Central memory CD4-positive, alpha-beta T cell (primary cell): Measurements from ENCODE around the gene CHTF8.
"Not testable (repeated sequence)": the region's sequence is repeated elsewhere in the genome, so short reads cannot be mapped to it uniquely, and the experiment has no call there.

Experiments
- DNase-seq: peaks from one replicate; pipeline ENCODE4 v3.0.0; 2022
- total RNA-seq, 3 experiments: gene quantifications; one replicate each; lab custom pipeline; 2026; lab: John Stamatoyannopoulos, UW

Gene CHTF8
- total RNA-seq: 0.19 to 1.2 (median 0.60) reads per million in 3 experiments

- DNase-seq: peak; percentile 84
Observed at GRCh38 chr16:69132424-69133252, at the start of gene CHTF8, which contains the start of gene UTP4. TSS of gene CHTF8 (minus strand) at chr16:69132588. CDS start at chr16:69121458, 11,130 bp downstream. TSS of gene UTP4 (plus strand) at chr16:69132649. CDS start at chr16:69133460, 811 bp downstream.

GRCh38 chr16:69180011-69180338 lies 47.6 kb upstream of the CHTF8 start:
- no peak for DNase-seq

GRCh38 chr16:69179328-69180010 lies 47.1 kb upstream of the CHTF8 start:
- no peak for DNase-seq

- no peak for DNase-seq
Observed at GRCh38 chr16:69176033-69176800, 43.8 kb upstream of the CHTF8 start.

- DNase-seq: no peak
Observed at GRCh38 chr16:69171325-69172084, 39.1 kb upstream of the CHTF8 start.

- DNase-seq: no peak
Observed at GRCh38 chr16:69169607-69170352, 37.4 kb upstream of the CHTF8 start.

GRCh38 chr16:69169051-69169450 lies 36.7 kb upstream of the CHTF8 start:
- no peak for DNase-seq

- DNase-seq: no peak
Observed at GRCh38 chr16:69166946-69167930, 34.9 kb upstream of the CHTF8 start.

- DNase-seq: peak; percentile 8
Observed at GRCh38 chr16:69166221-69166833, 33.9 kb upstream of the CHTF8 start.

- no peak for DNase-seq
Observed at GRCh38 chr16:69165584-69165983, 33.2 kb upstream of the CHTF8 start.

- DNase-seq: no peak
Observed at GRCh38 chr16:69160192-69160591, 27.8 kb upstream of the CHTF8 start.

- DNase-seq: no peak
Observed at GRCh38 chr16:69157196-69157595, 24.8 kb upstream of the CHTF8 start.

GRCh38 chr16:69150146-69150865 lies 17.9 kb upstream of the CHTF8 start:
- peak; percentile 56 for DNase-seq

GRCh38 chr16:69149621-69150020 lies 17.2 kb upstream of the CHTF8 start:
- DNase-seq: not testable (repeated sequence)

GRCh38 chr16:69145658-69146057 lies 13.3 kb upstream of the CHTF8 start:
- DNase-seq: no peak

- no peak for DNase-seq
Observed at GRCh38 chr16:69143116-69143515, 10.7 kb upstream of the CHTF8 start.

- DNase-seq: no peak
Observed at GRCh38 chr16:69141936-69142335, 9.5 kb upstream of the CHTF8 start.

- DNase-seq: no peak
Observed at GRCh38 chr16:69141014-69141413, 8.6 kb upstream of the CHTF8 start.

- DNase-seq: not testable (repeated sequence)
Observed at GRCh38 chr16:69139464-69139863, 7.1 kb upstream of the CHTF8 start.
